Body of pancreas (tissue), 4 donors: Measurements from ENCODE around the gene ACER2.

Source experiments
- CTCF ChIP-seq, 7 experiments: fragments of 450-650 bp in 4 of 7; fragments of 200-600 bp in 3 of 7; sonication (generic) in 3 of 7; IDR thresholded peaks; one replicate each; pipeline ENCODE4 v1.5.1; 2016 to 2019; ENCODE audit warnings: antibody characterized with exemption in 7 of 7
- POLR2A ChIP-seq, 3 donors: fragments of 450-650 bp; IDR thresholded peaks; one replicate each; pipeline ENCODE4 v1.6.1; 2016; ENCODE audit warnings: antibody characterized with exemption in 3 of 3, mild to moderate bottlenecking in 2 of 3

GRCh38 chr9:19376931-19377330 lies 31.9 kb upstream of the ACER2 start:
- TF ChIP-seq CTCF (IDR thresholded peaks at IDR 0.05): no peak
- no peak for TF ChIP-seq POLR2A (IDR thresholded peaks at IDR 0.05)
